Transverse colon (tissue), 4 donors: ENCODE measurements around the gene WDR31. TPM values are rescaled to one million over a fixed set of nuclear protein-coding genes. Genes with fewer than 3 reads are reported as not detected.

Experiments
- DNase-seq: peaks from one replicate; pipeline ENCODE4 v3.0.0-alpha.2; 2019
- H3K27ac ChIP-seq, 4 donors: fragments of 200-600 bp; sonication (generic); 2 replicates each; pipeline ENCODE4 v1.5.1; 2016 to 2018; ENCODE audit warnings: inconsistent platforms in 4 of 4
- H3K27me3 ChIP-seq: fragments of 200-600 bp; sonication (generic); 2 replicates; pipeline ENCODE4 v1.5.1; 2017; ENCODE audit warnings: inconsistent platforms
- H3K36me3 ChIP-seq, 4 donors: fragments of 200-600 bp; sonication (generic); 2 replicates each; pipeline ENCODE4 v1.5.1; 2017 to 2019; ENCODE audit warnings: inconsistent platforms in 4 of 4
- H3K4me1 ChIP-seq, 4 donors: fragments of 200-600 bp; sonication (generic); 2 replicates each; pipeline ENCODE4 v1.5.1; 2017 to 2020; ENCODE audit warnings: inconsistent platforms in 4 of 4
- H3K4me3 ChIP-seq, 4 donors: fragments of 200-600 bp; sonication (generic); 1 replicate in 1 of 4; 2 replicates in 3 of 4; pipeline versions ENCODE4 v1.5.1 to v1.6.1; 2017 to 2019; ENCODE audit warnings: inconsistent platforms in 4 of 4
- H3K9me3 ChIP-seq, 2 donors: fragments of 200-600 bp; sonication (generic); 2 replicates each; pipeline ENCODE4 v1.5.1; 2017 to 2019; ENCODE audit warnings: inconsistent platforms in 2 of 2
- CTCF ChIP-seq, 5 experiments: fragments of 200-600 bp in 3 of 5; fragments of 450-650 bp in 2 of 5; sonication (generic) in 3 of 5; IDR thresholded peaks; 1 replicate in 2 of 5; 2 replicates in 3 of 5; pipeline ENCODE4 v1.5.1; 2016 to 2017; ENCODE audit warnings: antibody characterized with exemption in 5 of 5, inconsistent platforms in 3 of 5, mild to moderate bottlenecking in 2 of 5, moderate library complexity in 1 of 5
- EP300 ChIP-seq: sonication (generic); formaldehyde crosslinking; IDR thresholded peaks from one replicate; pipeline ENCODE4 v1.6.1; 2017; ENCODE audit warnings: antibody characterized with exemption, low read depth
- POLR2A ChIP-seq: fragments of 450-650 bp; IDR thresholded peaks from one replicate; pipeline ENCODE4 v1.6.1; 2016; ENCODE audit warnings: antibody characterized with exemption, mild to moderate bottlenecking, moderate library complexity
- POLR2AphosphoS5 ChIP-seq, 3 donors: sonication (generic); formaldehyde crosslinking; IDR thresholded peaks; one replicate each; pipeline ENCODE4 v1.6.1; 2016; ENCODE audit warnings: antibody characterized with exemption in 3 of 3
- WGBS, 2 donors: methylation state at CpG; one replicate each; pipeline ENCODE4 v1.1.5; 2018; ENCODE audit warnings: low coverage in 1 of 2; 5-methylcytosine and 5-hydroxymethylcytosine counted together
- in situ Hi-C, 4 donors: fragments of 200-750 bp; cut with MboI; loops; one replicate each; pipeline versions ENCODE4 v1.15.0 to v1.15.1; 2017; ENCODE audit warnings: low sequenced_read_pairs in 3 of 4, low pct_ligation_motif_present in 1 of 4, low pct_unique_long_range_greater_than_20kb in 1 of 4
- intact Hi-C: fragments of 100-400 bp; cut with DNase I; formaldehyde crosslinking; loops from one replicate; pipeline ENCODE4 v1.15.1; 2023; ENCODE audit warnings: low total_unique reads
- total RNA-seq, 4 donors: library from RNA; depleted of rRNA; stranded (reverse); fragments of >200 nt; gene quantifications; one replicate each; pipeline ENCODE4 v1.1.0, GENCODE V29; 2016

WDR31 gene
- total RNA-seq, 4 donors from 2014 or later: 0.60 to 3.0 (median 1.6) TPM

- intact Hi-C loops: no loop called here
Observed at GRCh38 chr9:113376634-113377567, 36.8 kb upstream of the WDR31 start, which contains the start of gene HDHD3. HDHD3 (minus strand) TSS chr9:113376986; CDS start chr9:113374354, 2,632 bp downstream.

GRCh38 chr9:113375057-113376023, 35.3 kb upstream of the WDR31 start:
- H3K36me3 ChIP-seq: peaks cover 0 to 13% (median 3%) of the 10 kb centered on the region in 4 donors
- in situ Hi-C loops (no loop called here), intact Hi-C loops (no loop called here)
- H3K27ac ChIP-seq: peak overlapping the region; percentile 81 to 96 (median 94)
- peak; percentile 75 for DNase-seq
- WGBS, 2 donors: 67 to 100% methylated on average over 1 to 6 of the region's 6 CpGs
- no peaks in the 10 kb centered on the region for H3K9me3 ChIP-seq
- TF ChIP-seq CTCF (IDR thresholded peaks at IDR 0.05) (no peak), POLR2AphosphoS5 (IDR thresholded peaks at IDR 0.05) (peak in 2 of 3 donors; percentile 45 to 78), EP300 (no peak), POLR2A (peak; percentile 51)
- H3K4me1 ChIP-seq: peaks cover 0 to 35% (median 23%) of the 10 kb centered on the region in 4 donors
- no peaks in the 10 kb centered on the region for H3K27me3 ChIP-seq
- peak overlapping the region in 3 of 4 donors; percentile 56 to 89 (median 84) for H3K4me3 ChIP-seq

More at GRCh38 chr9:113376634-113377567, 36.8 kb upstream of the WDR31 start, which contains the start of gene HDHD3:
- in situ Hi-C loops: no loop called here
- TF ChIP-seq POLR2A (peak; percentile 94), CTCF (IDR thresholded peaks at IDR 0.05) (peak in 1 of 5 experiments; percentile 9), POLR2AphosphoS5 (IDR thresholded peaks at IDR 0.05) (peak; percentile 83 to 97 (median 97)), EP300 (no peak)
- Histone ChIP-seq H3K4me3 (peak within 1 kb of the TSS; percentile 56 to 89 (median 82)), H3K9me3 (no peaks in the 10 kb centered on the region), H3K27me3 (no peaks in the 10 kb centered on the region), H3K27ac (peak within 1 kb of the TSS; percentile 81 to 96 (median 94)), H3K36me3 (peaks cover 0 to 13% (median 3%) of the 10 kb centered on the region in 4 donors), H3K4me1 (peaks cover 0 to 50% (median 32%) of the 10 kb centered on the region in 4 donors)
- 1% methylated on average over 61 of the region's 74 CpGs; no CpG with 5 or more reads in 1 of the 2 donors for WGBS, 2 donors
- peak; percentile 93 for DNase-seq

- Histone ChIP-seq H3K4me3 (no peak overlapping the region), H3K27ac (peak overlapping the region in 3 of 4 donors; percentile 13 to 38 (median 37)), H3K36me3 (peaks cover 0 to 13% (median 3%) of the 10 kb centered on the region in 4 donors), H3K4me1 (peaks cover 0 to 30% (median 19%) of the 10 kb centered on the region in 4 donors), H3K27me3 (no peaks in the 10 kb centered on the region), H3K9me3 (no peaks in the 10 kb centered on the region)
- DNase-seq: no peak
- in situ Hi-C loops: no loop called here
- WGBS, 2 donors: 69% methylated on average over 14 of the region's 24 CpGs; no CpG with 5 or more reads in 1 of the 2 donors
- intact Hi-C loops: no loop called here
- TF ChIP-seq EP300 (no peak), POLR2A (no peak), POLR2AphosphoS5 (IDR thresholded peaks at IDR 0.05) (no peak), CTCF (IDR thresholded peaks at IDR 0.05) (no peak)
Observed at GRCh38 chr9:113373676-113374392, 33.8 kb upstream of the WDR31 start.
